Caco-2 (cell line): ENCODE measurements around the gene CRACR2A. TPM values are rescaled to one million over a fixed set of nuclear protein-coding genes. Genes with fewer than 3 reads are reported as not detected.

ENCODE experiments used
- BruUV-seq: library from RNA; stranded (reverse); fragments of 400-500 nt; replicated peaks from 2 replicates; lab custom pipeline; 2021; lab: Mats Ljungman, UMichigan
- CTCF ChIA-PET: fragments of 300-600 bp; sonication (Branson Sonifier 250); formaldehyde crosslinking; loops from one replicate; lab custom pipeline; 2022; ENCODE audit warnings: antibody characterized with exemption; lab: Charles Lee
- POLR2A ChIA-PET: fragments of 300-600 bp; sonication (Branson Sonifier 250); formaldehyde crosslinking; loops from one replicate; lab custom pipeline; 2022; ENCODE audit warnings: antibody characterized with exemption; lab: Charles Lee
- DNase-seq, 2 experiments: peaks; one replicate each; pipeline versions ENCODE4 v3.0.0 to v3.0.0-alpha.2; 2020 to 2022
- H3K27me3 ChIP-seq: replicated peaks from 2 replicates; pipeline ENCODE4 v1.6.0; 2011; ENCODE audit warnings: low read length; ENCODE audit not compliant: control insufficient read depth, insufficient read depth
- H3K36me3 ChIP-seq: 2 replicates; pipeline ENCODE4 v1.5.1; 2011; ENCODE audit warnings: low read length; ENCODE audit not compliant: control insufficient read depth, insufficient read depth
- H3K4me1 ChIP-seq: fragments of 250-450 bp; sonication (Bioruptor Pico); 2 replicates; pipeline ENCODE4 v1.5.1; 2020; ENCODE audit warnings: mild to moderate bottlenecking
- H3K4me3 ChIP-seq: 2 replicates; pipeline ENCODE4 v1.5.1; 2011; ENCODE audit warnings: low read depth, mild to moderate bottlenecking, control low read depth, low read length
- H3K9me3 ChIP-seq: fragments of 250-450 bp; sonication (Bioruptor Pico); 2 replicates; pipeline ENCODE4 v1.5.1; 2020; ENCODE audit warnings: mild to moderate bottlenecking, moderate library complexity
- H3K27ac Mint-ChIP-seq: one replicate; pipeline ENCODE4 v1.8.0; 2022; ENCODE audit warnings: mixed read lengths; ENCODE audit not compliant: unreplicated experiment
- H3K27me3 Mint-ChIP-seq: one replicate; pipeline ENCODE4 v1.8.0; 2022; ENCODE audit warnings: mixed read lengths; ENCODE audit not compliant: insufficient read depth, unreplicated experiment
- H3K36me3 Mint-ChIP-seq: one replicate; pipeline ENCODE4 v1.8.0; 2022; ENCODE audit warnings: mild to moderate bottlenecking, mixed read lengths; ENCODE audit not compliant: insufficient read depth, unreplicated experiment
- H3K4me1 Mint-ChIP-seq: one replicate; pipeline ENCODE4 v1.8.0; 2022; ENCODE audit warnings: low read depth, mixed read lengths; ENCODE audit not compliant: unreplicated experiment
- H3K4me3 Mint-ChIP-seq: one replicate; pipeline ENCODE4 v1.8.0; 2022; ENCODE audit warnings: mild to moderate bottlenecking, moderate library complexity, mixed read lengths; ENCODE audit not compliant: unreplicated experiment
- H3K9me3 Mint-ChIP-seq: one replicate; pipeline ENCODE4 v1.8.0; 2022; ENCODE audit warnings: mixed read lengths; ENCODE audit not compliant: unreplicated experiment
- CTCF ChIP-seq, 2 experiments: fragments of 200-600 bp in 1 of 2; IDR thresholded peaks; 1 replicate in 1 of 2; 2 replicates in 1 of 2; pipeline versions ENCODE4 v1.5.1 to v1.8.0; 2011 to 2022; ENCODE audit warnings: antibody characterized with exemption in 1 of 2, control low read depth in 1 of 2, inconsistent platforms in 1 of 2, low read depth in 1 of 2, low read length in 1 of 2, mild to moderate bottlenecking in 1 of 2, moderate library complexity in 1 of 2; ENCODE audit not compliant: insufficient read depth in 1 of 2, severe bottlenecking in 1 of 2, unreplicated experiment in 1 of 2
- intact Hi-C: fragments of 100-400 bp; cut with micrococcal nuclease; formaldehyde crosslinking; loops from one replicate; pipeline ENCODE4 v1.10.0; 2022; ENCODE audit not compliant: unreplicated experiment
- total RNA-seq: library from RNA; stranded (reverse); gene quantifications from 2 replicates; pipeline ENCODE4 v1.2.3, GENCODE V29; 2022

Gene CRACR2A
- total RNA-seq, 1 experiment from 2014 or later: 16.5 TPM

DNA sequence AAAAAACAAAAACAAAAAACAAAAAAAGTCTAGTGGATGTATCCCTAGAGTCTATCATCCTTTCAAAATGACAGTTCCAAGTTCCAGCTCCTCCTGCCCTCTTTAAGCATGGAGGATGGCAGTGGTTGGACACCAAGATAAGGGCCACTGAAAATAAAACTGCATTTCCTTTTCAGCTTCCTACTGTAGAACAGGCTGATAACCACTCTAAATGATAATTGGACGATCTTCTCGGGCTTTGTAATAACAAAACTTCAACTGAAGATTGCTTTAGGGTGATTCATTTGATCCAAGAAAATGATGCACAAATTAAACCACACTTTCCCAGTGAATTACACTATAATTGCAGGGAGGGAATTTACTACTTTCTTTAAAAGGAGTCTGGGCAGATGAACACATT, 42.2 kb upstream of the CRACR2A start:
- no TSS peak for BruUV-seq
- H3K27me3 Mint-ChIP-seq: no peaks in the 10 kb centered on the region
- Histone ChIP-seq H3K4me1 (no peaks in the 10 kb centered on the region), H3K4me3 (no peak overlapping the region), H3K9me3 (no peaks in the 10 kb centered on the region), H3K27me3 (no peaks in the 10 kb centered on the region), H3K36me3 (no peaks in the 10 kb centered on the region)
- no peaks in the 10 kb centered on the region for H3K9me3 Mint-ChIP-seq
- H3K36me3 Mint-ChIP-seq: no peaks in the 10 kb centered on the region
- H3K4me1 Mint-ChIP-seq: no peaks in the 10 kb centered on the region
- no peak for DNase-seq
- ChIA-PET CTCF (interaction anchor here (0.8 kb wide), 1 partner anchor 9 kb away, joined by 4 read pairs; no protein-coding TSS in a partner anchor), POLR2A (no interaction called here)
- no peak overlapping the region for H3K27ac Mint-ChIP-seq
- no peak overlapping the region for H3K4me3 Mint-ChIP-seq
- TF ChIP-seq CTCF (IDR thresholded peaks at IDR 0.05; ENCODE audit: insufficient read depth in 1 of 2, low read depth in 1 of 2, low read length in 1 of 2, severe bottlenecking in 1 of 2, unreplicated experiment in 1 of 2): no peak
- intact Hi-C loops: no loop called here

GRCh38 chr12:3792623-3793288, 39.8 kb upstream of the CRACR2A start:
- no peak for DNase-seq
- CTCF ChIA-PET: no interaction called here

GRCh38 chr12:3791256-3791874, 38.5 kb upstream of the CRACR2A start:
- POLR2A ChIA-PET: no interaction called here
- no peak for DNase-seq
- Histone ChIP-seq H3K4me3 (no peak overlapping the region), H3K4me1 (no peaks in the 10 kb centered on the region), H3K36me3 (no peaks in the 10 kb centered on the region), H3K9me3 (no peaks in the 10 kb centered on the region), H3K27me3 (no peaks in the 10 kb centered on the region)
- intact Hi-C loops: no loop called here
- Mint-ChIP-seq H3K27me3 (peaks cover 8% of the 10 kb centered on the region), H3K4me3 (no peak overlapping the region), H3K4me1 (no peaks in the 10 kb centered on the region), H3K36me3 (no peaks in the 10 kb centered on the region), H3K9me3 (no peaks in the 10 kb centered on the region), H3K27ac (no peak overlapping the region)
- BruUV-seq: no TSS peak
- CTCF ChIA-PET: no interaction called here
- TF ChIP-seq CTCF (IDR thresholded peaks at IDR 0.05; ENCODE audit: insufficient read depth in 1 of 2, low read depth in 1 of 2, low read length in 1 of 2, severe bottlenecking in 1 of 2, unreplicated experiment in 1 of 2): no peak

More at GRCh38 chr12:3792623-3793288, 39.8 kb upstream of the CRACR2A start:
- Mint-ChIP-seq H3K27me3 (peaks cover 5% of the 10 kb centered on the region), H3K4me3 (no peak overlapping the region), H3K36me3 (no peaks in the 10 kb centered on the region), H3K4me1 (no peaks in the 10 kb centered on the region), H3K27ac (no peak overlapping the region), H3K9me3 (no peaks in the 10 kb centered on the region)
- POLR2A ChIA-PET: no interaction called here
- no peak overlapping the region for H3K4me3 ChIP-seq
- no peaks in the 10 kb centered on the region for H3K9me3 ChIP-seq
- intact Hi-C loops: no loop called here
- no TSS peak for BruUV-seq
- H3K27me3 ChIP-seq: no peaks in the 10 kb centered on the region
- no peaks in the 10 kb centered on the region for H3K4me1 ChIP-seq
- no peaks in the 10 kb centered on the region for H3K36me3 ChIP-seq
- no peak for TF ChIP-seq CTCF (IDR thresholded peaks at IDR 0.05; ENCODE audit: insufficient read depth in 1 of 2, low read depth in 1 of 2, low read length in 1 of 2, severe bottlenecking in 1 of 2, unreplicated experiment in 1 of 2)
